HFF-Myc (cell line): Measurements from ENCODE around the gene GPR107.

Experiments
- DNase-seq: peaks from one replicate; pipeline ENCODE4 v3.0.0-alpha.2; 2011; ENCODE audit warnings: low read depth; ENCODE audit errors: extremely low read depth
- H3K4me3 ChIP-seq: replicated peaks from 2 replicates; pipeline ENCODE4 v1.5.1; 2011; ENCODE audit warnings: low read depth, mild to moderate bottlenecking, control low read depth, low read length
- TF ChIP-seq, protein P1 (sequence below): IDR thresholded peaks from 2 replicates; pipeline ENCODE4 v1.5.1; 2012; ENCODE audit warnings: mild to moderate bottlenecking, low read depth, low read length, control low read depth; ENCODE audit errors: missing control alignments

The GPR107 gene

DNA sequence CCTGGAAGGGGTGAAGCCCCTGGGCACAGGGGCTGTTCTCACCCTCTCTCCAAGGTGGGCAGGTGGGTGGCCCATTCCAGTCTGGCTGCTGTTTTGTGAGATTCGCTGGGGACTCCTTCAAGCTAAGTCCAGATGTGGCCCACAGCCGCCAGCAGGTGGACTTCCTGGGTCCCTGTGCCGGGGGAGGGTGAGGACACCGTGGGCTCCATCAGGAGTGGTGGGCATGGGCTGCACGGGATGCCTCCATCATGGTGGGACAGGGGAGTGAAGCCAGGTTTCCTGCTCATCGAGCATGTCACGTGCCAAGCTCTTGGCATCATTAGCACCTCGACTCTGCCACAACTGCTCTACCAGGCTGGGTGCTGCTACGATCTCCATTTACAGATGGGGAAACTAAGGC, 120.3 kb downstream of the GPR107 start:
- peak overlapping the region; percentile 58 for H3K4me3 ChIP-seq
- DNase-seq, result no peak
- TF ChIP-seq, protein P1, sequence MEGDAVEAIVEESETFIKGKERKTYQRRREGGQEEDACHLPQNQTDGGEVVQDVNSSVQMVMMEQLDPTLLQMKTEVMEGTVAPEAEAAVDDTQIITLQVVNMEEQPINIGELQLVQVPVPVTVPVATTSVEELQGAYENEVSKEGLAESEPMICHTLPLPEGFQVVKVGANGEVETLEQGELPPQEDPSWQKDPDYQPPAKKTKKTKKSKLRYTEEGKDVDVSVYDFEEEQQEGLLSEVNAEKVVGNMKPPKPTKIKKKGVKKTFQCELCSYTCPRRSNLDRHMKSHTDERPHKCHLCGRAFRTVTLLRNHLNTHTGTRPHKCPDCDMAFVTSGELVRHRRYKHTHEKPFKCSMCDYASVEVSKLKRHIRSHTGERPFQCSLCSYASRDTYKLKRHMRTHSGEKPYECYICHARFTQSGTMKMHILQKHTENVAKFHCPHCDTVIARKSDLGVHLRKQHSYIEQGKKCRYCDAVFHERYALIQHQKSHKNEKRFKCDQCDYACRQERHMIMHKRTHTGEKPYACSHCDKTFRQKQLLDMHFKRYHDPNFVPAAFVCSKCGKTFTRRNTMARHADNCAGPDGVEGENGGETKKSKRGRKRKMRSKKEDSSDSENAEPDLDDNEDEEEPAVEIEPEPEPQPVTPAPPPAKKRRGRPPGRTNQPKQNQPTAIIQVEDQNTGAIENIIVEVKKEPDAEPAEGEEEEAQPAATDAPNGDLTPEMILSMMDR, result no peak

DNA sequence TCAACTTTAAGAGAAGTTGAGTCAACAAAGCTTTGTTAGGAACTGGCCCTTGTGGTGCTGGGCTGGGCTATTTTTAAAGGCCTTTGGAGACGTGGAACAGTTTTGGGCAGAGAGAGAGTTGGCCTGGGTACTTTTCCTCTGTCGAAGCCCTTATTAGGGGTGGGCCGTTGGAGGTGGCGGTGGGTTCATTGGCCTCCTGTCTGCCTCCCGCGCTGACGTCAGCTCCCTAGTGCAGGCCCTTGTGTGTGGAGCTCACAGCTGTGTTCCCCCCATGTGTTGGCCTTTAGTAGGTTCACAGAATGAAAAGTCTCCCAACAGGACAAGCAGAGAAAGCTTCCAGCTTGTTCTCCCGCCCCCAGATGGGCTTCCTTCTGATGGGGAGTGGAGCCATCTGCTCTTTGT, 121.2 kb downstream of the GPR107 start:
- DNase-seq, result no peak
- H3K4me3 ChIP-seq, result no peak overlapping the region
- TF ChIP-seq, protein P1, result no peak

DNA sequence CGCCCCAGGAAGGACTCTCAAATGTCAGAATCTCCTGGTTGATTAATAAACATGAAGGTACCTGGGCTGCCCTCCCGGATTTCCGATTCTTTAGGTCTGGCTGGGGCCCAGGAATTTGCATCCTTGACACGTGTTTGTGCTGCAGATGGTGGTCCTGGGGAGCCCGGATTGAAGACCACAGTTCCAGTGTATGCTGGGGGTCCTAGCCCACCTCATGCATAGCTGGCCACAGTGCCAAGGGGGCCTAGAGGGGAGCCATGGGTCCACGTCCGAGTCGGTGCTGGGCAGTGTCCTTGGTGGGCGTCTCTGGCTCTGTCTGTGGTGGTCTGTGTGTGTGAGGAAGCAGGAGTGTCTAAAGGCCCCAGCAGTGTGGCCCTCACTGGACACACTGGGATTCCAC, 121.6 kb downstream of the GPR107 start:
- no peak overlapping the region for H3K4me3 ChIP-seq
- TF ChIP-seq, protein P1, result no peak
- DNase-seq, result no peak

DNA sequence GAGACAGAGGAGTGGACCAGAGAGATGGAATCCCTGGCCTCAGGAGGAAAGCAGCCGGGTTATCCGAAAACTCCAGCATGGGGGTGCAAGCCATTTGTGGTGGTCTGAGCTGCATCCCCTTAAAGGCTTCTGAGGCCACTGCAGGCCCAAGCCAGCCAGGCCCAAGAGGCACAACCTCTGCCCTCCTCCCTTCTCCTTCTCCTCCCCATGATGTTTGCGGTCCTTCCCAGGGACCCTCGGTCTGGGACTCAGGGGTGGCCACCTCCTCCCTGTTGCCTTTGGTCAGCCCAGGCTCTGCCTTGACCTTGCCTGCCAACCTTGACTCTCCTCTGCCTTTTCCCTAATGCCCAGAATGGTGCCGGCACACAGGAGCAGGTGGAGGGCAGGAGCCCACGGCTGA, 123.1 kb downstream of the GPR107 start:
- DNase-seq, result no peak
- TF ChIP-seq, protein P1, result no peak
- H3K4me3 ChIP-seq, result no peak overlapping the region

DNA sequence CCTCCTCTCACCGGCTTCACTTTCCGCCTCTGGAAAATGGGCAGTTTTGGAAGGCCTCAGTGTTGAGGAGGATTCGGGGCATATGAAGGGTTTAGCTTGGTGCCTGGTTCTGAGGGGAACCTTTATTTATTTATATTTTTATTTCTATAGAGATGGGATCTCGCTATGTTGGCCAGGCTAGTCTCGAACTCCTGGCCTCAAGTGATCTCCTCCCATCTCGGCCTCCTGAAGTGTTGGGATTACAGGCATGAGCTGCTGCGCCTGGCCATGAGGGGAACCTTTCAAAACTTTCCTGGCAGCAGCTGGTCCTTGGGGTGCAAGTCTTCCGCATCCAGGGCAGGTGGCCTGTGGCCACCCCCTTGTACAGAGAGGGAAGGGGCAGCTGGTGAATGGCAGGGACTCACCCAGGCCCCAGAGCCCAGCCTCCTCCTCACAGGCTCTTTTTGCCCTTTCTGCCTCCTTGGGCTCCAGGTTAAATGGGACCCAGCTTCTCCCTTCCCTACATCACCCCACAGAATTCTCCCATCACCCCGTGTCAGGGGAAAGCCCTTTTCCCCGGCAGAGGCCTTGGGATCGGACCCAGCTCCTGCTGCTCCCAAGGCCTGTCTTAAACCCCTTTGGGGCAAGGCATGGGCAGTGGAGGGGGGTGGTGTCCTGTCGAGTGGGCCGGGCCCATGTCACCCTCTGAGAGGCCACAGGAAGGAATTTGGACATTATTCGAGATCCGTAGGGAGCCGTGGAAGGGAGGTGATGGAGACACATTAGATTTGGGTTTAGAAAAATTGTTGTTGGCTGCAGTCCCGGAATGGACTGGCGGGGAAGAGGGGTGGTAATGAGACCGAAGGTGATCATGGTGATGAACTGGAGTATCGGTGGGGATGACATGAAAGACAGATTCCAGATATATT, 124.4 kb downstream of the GPR107 start:
- no peak for DNase-seq
- no peak overlapping the region for H3K4me3 ChIP-seq
- TF ChIP-seq, protein P1, result no peak

- DNase-seq, result no peak
- TF ChIP-seq, protein P1, result no peak
- no peak overlapping the region for H3K4me3 ChIP-seq
Observed at GRCh38 chr9:130179331-130179907, 125.7 kb downstream of the GPR107 start.

GRCh38 chr9:130180516-130180915, 126.8 kb downstream of the GPR107 start:
- TF ChIP-seq, protein P1, result no peak
- H3K4me3 ChIP-seq, result no peak overlapping the region
- no peak for DNase-seq
